GM12878 (cell line): ENCODE results near the gene CHMP4A. TPM values are rescaled to one million over a fixed set of nuclear protein-coding genes. Genes with fewer than 3 reads are reported as not detected.
A peak's percentile ranks its signal among the peaks of the same experiment; 100 is the strongest.

ENCODE experiments used
- ASH2L ChIP-seq: fragments of 300-600, 200-600 bp; sonication (generic); IDR thresholded peaks from 2 replicates; pipeline ENCODE4 v1.6.1; 2017; ENCODE audit warnings: low read depth, mild to moderate bottlenecking, borderline replicate concordance
- CBX5 ChIP-seq: sonication (generic); IDR thresholded peaks from 2 replicates; pipeline ENCODE4 v1.6.1; 2016; ENCODE audit warnings: low read depth, moderate library complexity, mild to moderate bottlenecking, inconsistent platforms
- CEBPB ChIP-seq, 2 experiments: fragments of 150-350 bp in 1 of 2; IDR thresholded peaks; 2 replicates each; pipeline ENCODE4 v1.6.1; 2012 to 2014; ENCODE audit warnings: low read depth in 2 of 2, low read length in 2 of 2, borderline replicate concordance in 1 of 2, inconsistent platforms in 1 of 2
- CHD4 ChIP-seq: fragments of 200-600 bp; sonication (generic); IDR thresholded peaks from 2 replicates; pipeline ENCODE4 v1.6.1; 2016; ENCODE audit warnings: mild to moderate bottlenecking
- E2F8 ChIP-seq: fragments of 450-650 bp; IDR thresholded peaks from 2 replicates; pipeline ENCODE4 v1.6.1; 2018; ENCODE audit warnings: mild to moderate bottlenecking, low read depth, moderate library complexity; ENCODE audit not compliant: partially characterized antibody
- GABPA ChIP-seq: IDR thresholded peaks from 2 replicates; pipeline ENCODE4 v1.6.1; 2014; ENCODE audit warnings: antibody characterized with exemption, low read depth, mild to moderate bottlenecking, inconsistent platforms
- HCFC1 ChIP-seq: fragments of 150-350 bp; IDR thresholded peaks from 2 replicates; pipeline ENCODE4 v1.6.1; 2014; ENCODE audit warnings: low read length
- LARP7 ChIP-seq: fragments of 450-650 bp; IDR thresholded peaks from 2 replicates; pipeline ENCODE4 v1.6.1; 2017; ENCODE audit warnings: mild to moderate bottlenecking
- MTA2 ChIP-seq: fragments of 450-650 bp; IDR thresholded peaks from 2 replicates; pipeline ENCODE4 v1.6.1; 2016; ENCODE audit warnings: low read depth, mild to moderate bottlenecking, moderate library complexity
- MYC ChIP-seq: IDR thresholded peaks from 2 replicates; pipeline ENCODE4 v1.6.1; 2011; ENCODE audit warnings: mild to moderate bottlenecking, low read length, moderate library complexity, inconsistent platforms; ENCODE audit not compliant: insufficient read depth, insufficient replicate concordance, insufficient read length, severe bottlenecking
- PAX5 ChIP-seq: IDR thresholded peaks from 2 replicates; pipeline ENCODE4 v1.6.1; 2011; ENCODE audit warnings: low read depth, low read length, borderline replicate concordance
- POLR2AphosphoS2 ChIP-seq: IDR thresholded peaks from 2 replicates; pipeline ENCODE4 v1.6.1; 2011; ENCODE audit warnings: low read depth, mild to moderate bottlenecking, low read length, improper control_type of control experiment, moderate library complexity
- PRDM15 ChIP-seq: fragments of 450-650 bp; formaldehyde crosslinking; IDR thresholded peaks from 2 replicates; pipeline ENCODE4 v1.4.0; 2020; ENCODE audit warnings: mild to moderate bottlenecking, moderate library complexity
- RFX5 ChIP-seq: IDR thresholded peaks from 2 replicates; pipeline ENCODE4 v1.6.1; 2011; ENCODE audit warnings: low read depth, low read length, improper control_type of control experiment
- RUNX3 ChIP-seq: IDR thresholded peaks from 2 replicates; pipeline ENCODE4 v1.6.1; 2012; ENCODE audit warnings: low read length, inconsistent platforms
- STAT3 ChIP-seq: IDR thresholded peaks from 2 replicates; pipeline ENCODE4 v1.6.1; 2011; ENCODE audit warnings: low read depth, low read length, improper control_type of control experiment
- TCF3 ChIP-seq: IDR thresholded peaks from 2 replicates; pipeline ENCODE4 v1.6.1; 2012; ENCODE audit warnings: low read depth, mild to moderate bottlenecking, low read length, borderline replicate concordance; ENCODE audit not compliant: insufficient read depth
- ZNF217 ChIP-seq: fragments of 450-650 bp; IDR thresholded peaks from 2 replicates; pipeline ENCODE4 v1.6.1; 2017; ENCODE audit warnings: antibody characterized with exemption, mild to moderate bottlenecking
- polyA plus RNA-seq, 11 experiments: library from polyadenylated mRNA; depleted of rRNA in 4 of 11; unstranded in 6 of 11; stranded (reverse) in 5 of 11; fragments of >200 nt; fragmentation: Nextera tagmentation in 4 of 11; fragmentation: Illumina TruSeq in 1 of 11; extraction: Ambion mirVana in 4 of 11; extraction: Trizol in 1 of 11; gene quantifications; 1 replicate in 1 of 11; 2 replicates in 10 of 11; pipeline versions ENCODE4 v1.2.1 to v1.2.3, GENCODE V29; 2011 to 2016; ENCODE audit warnings: inconsistent platforms in 2 of 11, missing spikeins in 2 of 11, low read depth in 1 of 11
- total RNA-seq, 4 experiments: library from RNA; depleted of rRNA in 3 of 4; stranded (reverse); fragments of >200 nt in 3 of 4; fragmentation: Illumina TruSeq in 1 of 4; extraction: Trizol in 1 of 4; gene quantifications; 2 replicates each; pipeline versions ENCODE4 v1.2.1 to v1.2.3, GENCODE V29; 2013 to 2021
- TF ChIP-seq, protein P1 (sequence below): fragments of 450-650 bp; IDR thresholded peaks from 2 replicates; pipeline ENCODE4 v1.6.1; 2017; ENCODE audit warnings: mild to moderate bottlenecking, low read depth, inconsistent platforms; ENCODE audit not compliant: poor library complexity, severe bottlenecking

The CHMP4A gene
- total and polyA plus RNA-seq, 10 of the 15 experiments (the other 5 are each of a cell fraction or from before 2014, with no cell fraction given) = 35.5 to 151 (median 84.7) TPM

- TF ChIP-seq E2F8 (no peak), PAX5 (0 out of 2 replicates have a peak, but pooled peaks have one; percentile 23), CBX5 (no peak), CEBPB (IDR thresholded peaks at IDR 0.05; ENCODE audit: borderline replicate concordance in 1 of 2, low read depth in 2 of 2, low read length in 2 of 2) (peak in 1 of 2 experiments; percentile 89; a peak in 1 of 4 replicates), STAT3 (0 out of 2 replicates have a peak, but pooled peaks have one; percentile 83), GABPA (no peak), CHD4 (no peak), RFX5 (peak; percentile 71; the same call in 1 of the 2 replicates), HCFC1 (peak; percentile 75), RUNX3 (peak; percentile 77), ZNF217 (no peak), MTA2 (no peak; the same call in 1 of the 2 replicates), LARP7 (peak; percentile 78), TCF3 (0 out of 2 replicates have a peak, but pooled peaks have one; percentile 48), POLR2AphosphoS2 (peak; percentile 86; the same call in 1 of the 2 replicates), PRDM15 (CRISPR knock-in tag) (no peak), ASH2L (no peak), MYC (peak; percentile 49)
- TF ChIP-seq, protein P1, sequence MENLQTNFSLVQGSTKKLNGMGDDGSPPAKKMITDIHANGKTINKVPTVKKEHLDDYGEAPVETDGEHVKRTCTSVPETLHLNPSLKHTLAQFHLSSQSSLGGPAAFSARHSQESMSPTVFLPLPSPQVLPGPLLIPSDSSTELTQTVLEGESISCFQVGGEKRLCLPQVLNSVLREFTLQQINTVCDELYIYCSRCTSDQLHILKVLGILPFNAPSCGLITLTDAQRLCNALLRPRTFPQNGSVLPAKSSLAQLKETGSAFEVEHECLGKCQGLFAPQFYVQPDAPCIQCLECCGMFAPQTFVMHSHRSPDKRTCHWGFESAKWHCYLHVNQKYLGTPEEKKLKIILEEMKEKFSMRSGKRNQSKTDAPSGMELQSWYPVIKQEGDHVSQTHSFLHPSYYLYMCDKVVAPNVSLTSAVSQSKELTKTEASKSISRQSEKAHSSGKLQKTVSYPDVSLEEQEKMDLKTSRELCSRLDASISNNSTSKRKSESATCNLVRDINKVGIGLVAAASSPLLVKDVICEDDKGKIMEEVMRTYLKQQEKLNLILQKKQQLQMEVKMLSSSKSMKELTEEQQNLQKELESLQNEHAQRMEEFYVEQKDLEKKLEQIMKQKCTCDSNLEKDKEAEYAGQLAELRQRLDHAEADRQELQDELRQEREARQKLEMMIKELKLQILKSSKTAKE = no peak
Measured at GRCh38 chr14:24215495-24216344, 2.4 kb upstream of the CHMP4A start, which contains the start of gene MDP1 (continued).
